GM04503 (cell line): ENCODE data around the gene EGLN2.
A peak's percentile ranks its signal among the peaks of the same experiment; 100 is the strongest.
"Not testable (repeated sequence)": the region's sequence is repeated elsewhere in the genome, so short reads cannot be mapped to it uniquely, and the experiment has no call there.

Source experiments
- DNase-seq: peaks from one replicate; pipeline ENCODE4 v3.0.0-alpha.2; 2012; ENCODE audit warnings: low read depth

Gene EGLN2

DNA sequence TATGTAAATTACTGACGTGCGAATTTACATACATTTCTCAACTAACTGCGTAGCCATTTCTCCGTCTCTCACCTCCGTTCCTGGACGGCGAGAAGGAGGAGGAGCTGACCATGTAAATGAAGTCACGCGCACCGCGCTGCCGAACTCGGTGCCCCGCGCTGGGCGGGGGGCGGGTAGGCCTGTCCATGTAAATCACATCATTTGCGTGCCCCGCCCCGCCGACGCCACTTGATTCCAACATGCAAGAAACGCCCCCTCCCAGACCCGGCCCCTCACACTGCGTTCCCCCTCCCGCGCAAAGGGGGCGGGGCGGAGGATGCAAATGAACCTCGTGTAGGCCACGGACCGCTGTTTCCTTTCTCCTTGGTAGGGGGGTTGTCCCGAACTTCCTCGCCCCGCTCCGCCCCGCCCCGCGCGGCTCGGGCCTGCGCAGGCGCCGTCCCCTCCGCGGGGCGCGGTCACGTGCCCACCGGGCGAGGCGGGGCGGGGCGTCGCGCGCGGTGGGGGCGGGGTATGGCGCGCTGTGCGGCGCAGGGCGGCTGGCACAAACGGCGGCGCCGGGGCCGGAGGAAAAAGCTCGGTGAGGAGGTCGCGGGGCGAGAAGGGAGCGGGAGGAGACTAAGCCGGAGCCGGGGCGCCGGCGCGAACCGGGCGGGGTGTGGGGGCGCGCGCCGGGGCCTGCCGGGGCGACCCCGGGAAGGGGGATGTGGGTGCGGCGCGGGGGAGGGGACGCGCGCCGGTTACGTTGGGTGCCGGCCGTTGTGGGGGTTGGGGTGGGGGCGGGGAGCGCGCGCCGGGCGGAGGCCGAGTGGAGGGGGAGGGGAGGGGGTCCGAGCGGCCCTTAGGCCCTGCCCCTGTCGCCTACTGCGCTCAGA, at the start of gene EGLN2:
TSS of gene EGLN2 (plus strand) at position 509 of the 875 bp plus-strand sequence. CDS start 1,382 bp downstream, outside the sequence.
- peak; percentile 92 for DNase-seq

DNA sequence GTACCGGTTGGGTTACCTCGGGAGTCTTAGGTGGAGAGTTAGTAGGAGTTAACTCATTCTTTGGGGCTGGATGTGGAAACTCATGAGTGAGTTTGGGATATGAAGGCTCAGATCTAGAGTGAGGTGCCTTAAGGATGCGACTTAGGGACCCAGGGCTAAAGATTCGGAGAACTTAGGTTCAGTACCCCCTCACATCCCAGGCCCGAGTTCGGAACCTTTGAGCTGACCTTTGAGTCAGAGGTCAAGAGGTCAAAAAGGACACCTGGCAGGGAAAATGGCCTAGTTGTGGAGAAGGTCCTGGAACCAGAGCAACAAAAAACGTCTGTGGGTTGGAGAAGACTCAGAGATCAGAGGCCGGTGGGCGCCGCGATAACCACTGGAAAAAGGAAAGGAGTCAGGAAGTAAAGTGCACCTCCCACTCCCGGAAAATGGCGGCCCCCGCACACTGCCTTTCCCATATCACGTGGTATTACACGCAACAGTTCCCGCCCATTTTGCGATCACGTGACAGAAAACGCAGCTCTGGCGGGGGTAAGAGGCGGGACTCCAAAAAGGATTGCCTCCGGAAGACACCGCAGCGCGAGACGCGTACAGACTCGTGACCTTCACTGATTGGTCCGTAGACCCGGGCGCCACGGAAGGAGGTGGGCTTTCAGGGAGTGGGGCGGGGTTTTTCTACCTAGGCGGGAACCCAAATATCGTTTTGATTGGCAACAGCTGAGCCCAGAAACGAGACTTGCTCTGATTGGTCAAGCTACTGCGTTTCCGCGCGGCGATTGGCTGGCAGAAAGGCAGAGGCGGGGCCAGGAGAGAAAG, 48.7 kb upstream of the EGLN2 start, which contains the start of gene ACTMAP:
TSS of gene ACTMAP (minus strand) at position 420 of the 816 bp plus-strand sequence. CDS start 674 bp downstream, outside the sequence.
- peak; percentile 98 for DNase-seq

DNA sequence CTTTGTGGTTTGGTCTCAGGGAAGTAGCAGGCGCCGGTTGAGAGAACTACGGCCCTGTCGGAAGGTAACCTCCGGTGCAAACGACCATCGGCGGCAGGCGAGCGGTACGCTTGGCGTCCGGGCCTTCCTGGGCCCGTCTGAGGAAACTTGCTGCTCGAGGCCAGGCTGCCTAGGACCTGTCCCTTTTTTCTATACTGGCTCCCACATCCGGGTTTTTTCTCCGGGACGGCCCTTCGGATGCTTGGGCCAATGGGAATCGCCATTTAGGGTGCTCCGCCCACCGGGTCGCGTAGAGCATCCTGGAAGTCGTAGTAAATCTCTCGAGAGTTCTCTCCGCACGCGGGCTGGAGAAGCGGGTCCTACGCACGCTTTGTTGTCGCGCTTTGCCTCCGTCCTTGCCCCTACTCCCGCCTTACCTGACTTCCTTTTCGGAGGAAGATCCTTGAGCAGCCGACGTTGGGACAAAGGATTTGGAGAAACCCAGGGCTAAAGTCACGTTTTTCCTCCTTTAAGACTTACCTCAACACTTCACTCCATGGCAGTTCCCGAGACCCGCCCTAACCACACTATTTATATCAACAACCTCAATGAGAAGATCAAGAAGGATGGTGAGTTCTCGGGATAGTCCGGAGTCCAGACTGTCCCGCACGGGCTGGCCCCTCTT, 48.0 kb upstream of the EGLN2 start, which contains the start of gene SNRPA:
TSS of gene SNRPA (plus strand) at position 330 of the 664 bp plus-strand sequence. CDS start at position 536, 206 bp downstream.
- DNase-seq, result peak; percentile 90

DNA sequence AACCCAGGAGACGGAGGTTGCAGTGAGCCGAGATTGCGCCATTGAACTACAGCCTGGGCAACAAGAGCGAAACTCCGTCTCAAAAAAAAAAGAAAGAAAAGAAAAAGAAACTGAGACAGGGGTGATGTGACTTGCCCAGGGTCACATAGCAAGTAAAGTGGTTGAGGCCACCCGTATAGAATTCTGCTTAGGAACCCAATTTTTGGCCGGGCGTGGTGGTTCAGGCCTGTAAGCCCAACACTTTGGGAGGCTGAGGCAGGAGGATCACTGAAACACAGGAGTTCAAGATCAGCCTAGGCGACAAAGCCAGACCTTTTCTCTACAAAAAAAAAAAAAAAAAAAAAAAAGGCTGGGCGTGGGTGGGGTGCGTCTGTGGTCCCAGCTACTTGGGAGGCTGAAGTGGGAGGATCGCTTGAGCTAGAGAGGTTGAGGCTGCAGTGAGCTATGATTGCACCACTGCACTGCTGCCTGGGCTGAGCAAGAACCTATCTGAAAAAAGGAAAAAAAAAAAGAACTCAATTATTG, 46.7 kb upstream of the EGLN2 start:
- DNase-seq, result no peak

DNA sequence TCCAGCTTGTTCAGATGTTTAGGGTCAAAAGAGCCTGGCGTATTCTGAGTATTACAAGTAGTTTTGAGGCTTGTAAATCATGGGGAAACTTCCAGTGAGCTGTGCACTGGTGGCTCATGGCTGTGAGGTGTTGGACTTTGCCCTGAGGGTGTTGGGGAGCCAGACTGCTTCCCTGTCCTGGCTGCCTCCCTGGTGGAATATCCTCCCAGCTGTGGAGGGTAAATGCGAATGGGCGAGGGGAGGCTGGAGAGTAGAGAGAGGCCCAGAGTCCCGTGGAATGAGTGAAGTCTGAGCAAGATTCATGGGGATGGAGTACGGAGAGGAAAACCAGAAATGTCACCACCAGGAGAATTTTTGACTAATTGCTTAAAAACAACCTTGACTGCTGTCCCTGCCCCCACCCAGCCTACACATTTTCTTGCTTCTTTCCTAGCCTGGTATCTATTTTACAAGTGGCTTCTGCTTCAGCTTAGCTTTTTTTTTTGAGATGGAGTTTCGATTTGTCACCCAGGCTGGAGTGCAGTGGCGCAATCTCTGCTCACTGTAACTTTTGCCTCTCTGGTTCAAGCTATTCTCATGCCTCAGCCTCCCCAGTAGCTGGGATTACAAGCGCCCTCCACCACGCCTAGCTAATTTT, 44.3 kb upstream of the EGLN2 start:
- no peak for DNase-seq

DNA sequence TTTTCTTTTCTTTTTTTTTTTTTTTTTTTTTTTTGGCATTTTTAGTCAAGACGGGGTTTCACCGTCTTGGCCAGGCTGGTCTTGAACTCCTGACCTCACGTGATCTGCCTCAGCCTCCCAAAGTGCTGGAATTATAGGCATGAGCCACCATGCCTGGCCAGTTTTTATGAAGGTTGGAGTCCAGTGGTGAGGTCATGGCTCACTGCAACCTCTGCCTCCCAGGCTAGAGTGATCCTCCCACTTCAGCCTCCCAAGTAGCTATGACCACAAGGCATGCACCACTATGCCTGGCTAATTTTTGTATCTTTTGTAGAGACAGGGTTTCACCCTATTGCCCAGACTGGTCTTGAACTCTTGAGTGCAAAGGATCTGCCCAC, 43.8 kb upstream of the EGLN2 start:
- no peak for DNase-seq

DNA sequence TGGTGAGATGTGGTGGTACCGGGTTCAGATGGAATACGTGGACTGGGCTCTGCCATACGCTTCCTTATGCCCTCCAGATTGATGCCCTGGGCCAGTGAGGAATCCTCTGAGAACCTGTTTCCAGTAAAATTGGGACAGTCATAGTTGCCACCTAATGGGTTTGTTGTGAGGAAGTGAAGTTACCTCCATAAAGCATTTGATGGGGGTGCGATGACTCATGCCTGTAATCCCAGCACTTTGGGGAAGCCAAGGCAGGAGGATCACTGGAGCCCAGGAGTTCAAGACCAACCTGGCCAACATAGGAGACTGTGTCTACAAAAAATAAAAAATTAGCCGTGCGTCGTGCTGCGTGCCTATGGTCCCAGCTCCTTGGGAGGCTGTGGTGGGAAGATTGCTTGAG, 43.2 kb upstream of the EGLN2 start:
- DNase-seq, result no peak

DNA sequence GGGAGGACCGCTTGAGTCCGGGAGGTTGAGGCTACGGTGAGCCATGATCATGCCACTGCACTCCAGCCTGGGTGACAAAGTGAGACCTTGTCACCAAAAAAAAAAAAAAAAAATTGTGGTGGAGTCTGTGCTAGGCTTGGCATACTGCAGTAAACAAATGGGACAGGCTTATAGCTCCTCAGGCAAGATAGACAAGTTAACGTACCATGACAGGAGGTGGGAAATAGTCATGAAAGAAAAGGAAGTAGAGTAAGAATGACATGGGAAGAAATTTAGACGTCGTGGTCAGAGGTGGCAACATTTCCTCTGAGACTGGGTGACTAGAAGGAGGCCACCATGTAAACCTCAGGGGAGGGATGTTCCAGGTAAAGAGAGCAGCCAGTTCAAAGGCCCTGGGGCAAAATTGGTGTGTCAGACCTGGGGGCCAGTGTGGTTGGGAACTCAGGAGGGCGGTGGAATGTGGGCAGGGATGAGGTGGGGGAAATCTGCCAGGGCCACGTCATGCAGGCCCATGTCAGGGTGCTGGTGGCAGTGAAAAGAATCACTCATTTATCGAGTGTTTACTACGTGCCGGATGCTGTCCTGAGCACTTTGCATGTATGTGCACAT, 42.4 kb upstream of the EGLN2 start:
- no peak for DNase-seq

DNA sequence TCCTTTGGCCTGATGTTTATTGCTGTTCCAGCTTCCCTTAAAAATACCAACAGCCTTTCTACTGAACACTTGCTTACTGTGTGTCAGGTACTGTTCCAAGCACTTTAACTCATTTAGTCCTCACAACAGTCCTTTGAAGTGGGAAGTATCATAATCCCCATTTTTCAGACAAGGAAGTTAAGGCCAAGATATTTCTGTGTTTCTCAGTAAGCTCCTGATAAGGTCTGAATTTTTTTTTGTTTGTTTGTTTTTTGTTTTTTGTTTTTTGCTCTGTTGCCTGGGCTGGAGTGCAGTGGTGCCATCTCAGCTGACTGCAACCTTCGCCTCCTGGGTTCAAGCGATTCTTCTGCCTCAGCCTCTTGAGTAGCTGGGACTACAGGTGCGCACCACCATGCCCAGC, 40.5 kb upstream of the EGLN2 start:
- no peak for DNase-seq

DNA sequence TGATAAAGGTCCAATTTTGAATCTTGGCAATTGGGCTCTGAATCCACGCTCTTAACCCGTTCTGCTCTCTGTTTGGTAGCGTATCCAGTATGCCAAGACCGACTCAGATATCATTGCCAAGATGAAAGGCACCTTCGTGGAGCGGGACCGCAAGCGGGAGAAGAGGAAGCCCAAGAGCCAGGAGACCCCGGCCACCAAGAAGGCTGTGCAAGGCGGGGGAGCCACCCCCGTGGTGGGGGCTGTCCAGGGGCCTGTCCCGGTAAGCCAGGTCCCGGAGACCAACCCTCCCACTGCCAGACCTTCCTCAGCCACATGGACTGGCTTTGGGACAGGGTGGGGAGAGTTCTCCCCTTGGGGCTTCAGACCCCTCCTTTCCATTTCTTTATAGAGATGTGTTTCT, 39.6 kb upstream of the EGLN2 start:
- no peak for DNase-seq

DNA sequence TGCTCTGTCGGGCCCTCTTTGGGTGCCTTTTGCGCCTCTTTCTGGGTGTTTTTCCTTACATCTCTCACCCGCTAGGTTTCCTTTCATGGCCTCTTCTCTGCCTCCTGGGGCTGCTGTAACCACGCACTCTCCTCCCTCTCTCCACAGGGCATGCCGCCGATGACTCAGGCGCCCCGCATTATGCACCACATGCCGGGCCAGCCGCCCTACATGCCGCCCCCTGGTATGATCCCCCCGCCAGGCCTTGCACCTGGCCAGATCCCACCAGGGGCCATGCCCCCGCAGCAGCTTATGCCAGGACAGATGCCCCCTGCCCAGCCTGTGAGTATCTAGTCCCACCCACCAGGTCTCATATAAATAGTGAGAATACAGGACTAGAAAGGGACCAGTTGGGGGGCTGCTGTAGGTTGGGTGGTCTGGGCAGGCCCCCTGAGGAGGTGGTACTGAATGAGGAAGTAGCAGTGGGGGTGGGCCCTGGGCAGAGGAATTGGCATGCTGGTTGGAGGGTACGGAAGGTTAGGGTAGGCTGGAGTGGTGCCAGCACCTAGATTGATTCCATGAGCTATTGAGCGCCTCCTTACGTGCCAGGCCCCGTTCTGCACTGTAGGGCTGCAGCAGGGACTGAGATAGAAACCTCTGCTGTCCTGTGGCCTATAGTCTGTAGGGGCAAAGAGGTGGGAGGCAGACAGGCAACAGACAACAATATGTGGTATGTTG, 36.1 kb upstream of the EGLN2 start:
- DNase-seq, result no peak

DNA sequence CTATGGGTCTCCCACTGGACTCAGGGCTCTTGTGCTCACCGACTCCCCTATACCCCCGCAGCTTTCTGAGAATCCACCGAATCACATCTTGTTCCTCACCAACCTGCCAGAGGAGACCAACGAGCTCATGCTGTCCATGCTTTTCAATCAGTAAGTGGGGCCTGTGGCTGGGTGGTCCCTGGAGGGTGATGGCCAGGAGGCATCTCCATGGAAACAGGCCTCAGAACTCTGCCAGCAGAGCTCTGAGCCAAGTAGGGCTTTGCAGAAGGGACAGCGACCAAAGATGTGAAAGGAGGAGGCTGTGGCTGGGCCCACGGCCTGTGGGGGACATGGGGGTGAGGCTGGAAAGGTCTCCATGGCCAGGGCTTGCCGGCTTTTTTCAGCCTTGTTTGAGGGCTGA, 35.5 kb upstream of the EGLN2 start:
- no peak for DNase-seq

DNA sequence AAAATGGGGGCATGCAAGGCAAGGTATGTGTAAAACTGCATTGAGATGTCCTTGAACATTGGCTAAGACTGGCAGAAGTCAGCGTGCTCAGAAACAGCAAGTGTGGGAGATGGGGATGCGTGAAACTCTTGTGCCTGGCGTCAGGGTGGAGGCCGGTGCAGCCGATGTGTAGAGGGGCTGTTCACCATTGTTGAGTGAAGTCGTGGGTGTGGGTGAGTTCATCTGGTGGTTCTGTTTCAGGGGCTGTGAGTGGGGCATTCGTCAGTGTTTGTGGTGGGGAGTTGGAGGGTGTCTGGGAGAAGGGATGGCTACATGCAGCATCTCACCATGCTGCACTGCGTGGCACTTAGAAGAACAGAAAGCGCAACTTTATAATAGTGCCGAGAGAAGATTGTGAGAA, 35.0 kb upstream of the EGLN2 start:
- no peak for DNase-seq

DNA sequence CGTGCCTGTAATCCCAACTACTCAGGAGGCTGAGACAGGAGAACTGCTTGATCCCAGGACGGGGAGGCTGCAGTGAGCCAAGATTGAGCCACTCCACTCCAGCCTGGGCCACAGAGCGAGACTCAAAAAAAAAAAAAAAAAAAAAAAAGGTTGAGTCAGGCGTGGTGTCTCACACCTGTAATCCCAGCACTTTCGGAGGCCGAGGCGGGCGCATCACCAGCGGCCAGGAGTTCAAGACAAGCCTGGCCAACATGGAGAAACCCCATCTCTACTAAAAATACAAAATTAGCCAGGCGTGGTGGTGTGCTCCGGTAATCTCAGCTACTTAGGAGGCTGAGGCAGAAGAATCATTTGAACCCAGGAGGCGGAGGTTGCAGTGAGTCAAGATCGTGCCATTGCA, 32.6 kb upstream of the EGLN2 start:
- DNase-seq, result not testable (repeated sequence)

DNA sequence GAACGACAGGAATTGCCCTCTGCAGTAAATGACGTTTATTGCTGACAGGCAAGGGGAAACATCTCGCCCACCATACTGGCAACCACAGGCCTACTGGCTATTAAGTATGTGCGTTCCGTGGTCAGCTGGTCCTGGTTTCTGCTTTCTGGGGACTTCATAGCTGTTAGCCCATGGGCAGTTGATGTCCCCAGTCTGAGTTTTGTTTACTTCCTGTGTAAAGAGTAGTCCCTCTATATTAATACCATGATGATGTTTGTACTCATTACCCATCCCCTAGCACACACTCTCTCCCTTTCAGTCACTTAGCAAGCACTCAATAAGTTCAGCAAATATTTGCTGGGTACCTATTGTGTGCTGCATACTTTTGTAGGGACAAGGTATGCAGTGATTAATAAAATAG, 30.1 kb upstream of the EGLN2 start:
- DNase-seq, result no peak

DNA sequence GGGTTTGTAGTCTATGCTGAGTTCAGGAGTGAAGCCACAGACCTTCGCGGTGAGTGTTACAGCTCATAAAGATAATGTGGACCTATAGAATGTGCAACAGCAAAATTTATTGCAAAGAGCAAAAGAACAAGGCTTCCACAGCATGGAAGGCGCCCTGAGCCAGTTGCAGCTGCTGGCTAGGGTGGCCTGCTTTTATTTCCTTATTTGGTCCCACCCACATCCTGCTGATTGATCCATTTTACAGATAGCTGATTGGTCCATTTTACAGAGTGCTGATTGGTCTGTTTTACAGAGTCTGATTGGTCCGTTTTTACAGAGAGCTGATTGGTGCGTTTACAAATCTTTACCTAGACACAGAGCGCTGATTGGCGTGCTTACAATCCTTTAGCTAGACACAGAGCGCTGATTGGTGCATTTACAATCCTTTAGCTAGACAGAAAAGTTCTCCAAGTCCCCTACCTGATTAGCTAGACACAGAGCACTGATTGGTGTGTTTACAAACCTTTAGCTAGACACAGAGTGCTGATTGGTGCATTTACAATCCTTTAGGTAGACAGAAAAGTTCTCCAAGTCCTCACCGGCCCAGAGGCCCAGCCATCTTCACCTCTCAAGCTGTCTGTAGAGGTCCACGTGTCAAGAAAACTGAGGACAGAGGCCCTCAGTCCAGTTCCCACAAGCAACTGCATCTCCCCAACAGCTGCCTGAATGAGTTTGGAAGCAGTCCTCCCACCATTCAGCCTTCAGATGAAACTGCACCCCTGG, 27.7 kb upstream of the EGLN2 start:
- DNase-seq, result not testable (repeated sequence)

DNA sequence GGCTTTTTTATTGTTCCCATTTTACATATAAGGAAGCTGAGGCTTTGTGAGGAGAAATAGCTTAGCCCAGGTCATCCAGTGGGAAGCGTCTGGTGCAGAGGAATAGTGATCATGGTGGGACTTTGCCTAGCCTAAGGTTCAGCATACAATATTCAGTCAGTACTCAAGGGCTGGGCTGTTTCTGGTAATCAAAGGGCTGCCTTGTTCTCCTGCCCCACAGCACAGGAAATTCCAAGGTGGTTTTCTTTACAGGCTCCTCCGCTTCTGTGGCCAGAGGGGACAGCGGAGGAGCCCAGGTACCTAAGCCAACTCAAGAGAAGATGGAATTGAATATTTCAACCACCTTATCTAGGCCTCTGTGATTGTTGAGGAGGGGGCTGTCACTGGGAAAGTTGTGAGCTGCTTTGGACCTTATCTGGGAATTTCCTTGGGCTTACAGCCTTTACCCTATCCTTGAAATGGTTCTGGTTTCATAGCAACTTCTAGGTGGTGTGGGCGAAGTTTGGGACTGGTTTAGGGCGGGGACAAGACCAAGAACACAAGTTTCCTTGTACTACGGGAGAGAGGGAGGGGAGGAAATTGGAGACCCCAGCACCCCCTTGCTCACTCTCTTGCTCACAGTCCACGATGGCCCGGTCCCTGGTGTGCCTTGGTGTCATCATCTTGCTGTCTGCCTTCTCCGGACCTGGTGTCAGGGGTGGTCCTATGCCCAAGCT, 23.9 kb upstream of the EGLN2 start, which contains the start of gene MIA:
TSS of gene MIA (plus strand) at position 606 of the 716 bp plus-strand sequence. CDS start at position 628, 22 bp downstream.
- no peak for DNase-seq

DNA sequence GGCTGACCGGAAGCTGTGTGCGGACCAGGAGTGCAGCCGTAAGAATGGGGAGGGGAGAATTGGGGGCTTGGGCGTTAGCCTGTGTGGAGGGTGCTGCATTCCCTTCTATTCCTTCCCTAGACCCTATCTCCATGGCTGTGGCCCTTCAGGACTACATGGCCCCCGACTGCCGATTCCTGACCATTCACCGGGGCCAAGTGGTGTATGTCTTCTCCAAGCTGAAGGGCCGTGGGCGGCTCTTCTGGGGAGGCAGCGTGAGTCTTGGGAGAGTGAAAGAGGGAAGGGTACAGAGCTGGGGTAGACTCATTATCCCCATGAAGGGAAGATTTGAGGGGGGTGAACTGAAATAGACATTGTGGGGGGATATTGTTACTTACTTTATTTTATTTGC, 23.4 kb upstream of the EGLN2 start:
- DNase-seq, result no peak

DNA sequence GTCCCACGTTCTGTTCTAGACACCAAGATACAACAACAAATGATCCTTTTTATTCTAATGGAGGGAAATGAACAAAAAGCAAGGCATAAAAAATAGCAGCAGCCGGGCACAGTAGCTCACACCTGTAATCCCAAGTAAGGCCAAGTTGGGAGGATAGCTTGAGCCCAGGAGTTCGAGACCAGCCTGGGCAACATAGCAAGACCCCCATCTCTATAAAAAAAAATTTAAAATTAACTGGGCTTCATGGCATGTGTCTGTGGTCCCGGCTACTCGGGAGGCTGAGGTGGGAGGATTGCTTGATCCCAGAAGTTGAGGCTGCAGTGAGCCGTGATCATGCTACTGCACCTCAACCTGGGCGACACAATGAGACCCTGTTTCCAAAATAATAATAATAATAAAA, 22.6 kb upstream of the EGLN2 start:
- no peak for DNase-seq
